ENCODE data around the gene AAMP. TPM values are rescaled to one million over a fixed set of nuclear protein-coding genes. Genes with fewer than 3 reads are reported as not detected.

Gene AAMP
- total RNA-seq, 1 experiment from 2014 or later: 98.7 TPM

DNA sequence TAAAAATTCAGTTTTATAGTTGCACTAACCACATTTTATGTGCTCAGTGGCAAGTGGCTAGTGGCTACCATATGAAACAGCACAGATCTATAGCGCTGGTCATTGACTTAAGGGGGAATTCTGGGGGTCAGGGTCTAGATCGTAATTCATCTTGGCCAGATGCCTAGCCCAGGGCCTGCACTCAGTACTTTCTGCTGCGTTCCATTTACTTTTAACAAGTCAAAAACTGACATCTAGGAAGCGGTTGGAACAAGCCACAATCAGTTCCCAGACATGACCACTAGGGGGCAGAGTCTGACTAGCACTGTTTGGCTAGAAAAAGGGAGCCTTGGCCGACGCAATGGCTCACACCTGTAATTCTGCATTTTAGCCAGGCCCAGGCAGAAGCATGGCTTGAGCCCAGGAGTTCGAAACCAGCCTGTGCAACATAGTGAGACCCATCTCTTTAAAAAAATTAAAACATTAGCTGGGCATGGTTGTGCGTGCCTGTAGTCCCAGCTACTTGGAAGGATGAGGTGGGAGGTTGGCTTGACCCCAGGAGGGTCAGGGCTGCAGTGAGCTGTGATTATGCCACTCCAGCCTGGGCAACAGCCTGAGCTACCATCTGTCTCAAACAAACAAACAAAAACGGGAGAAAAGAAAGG lies 31.4 kb upstream of the AAMP start:
- ChIA-PET POLR2A (interaction anchor here (1.2 to 2.0 kb wide), 4 partner anchors 15 to 96 kb away, joined by 3 to 7 read pairs (median 4); no protein-coding TSS in a partner anchor), CTCF (interaction anchor here (0.6 to 4.1 kb wide), 35 partner anchors 9 to 390 kb away, joined by 3 to 110 read pairs (median 4); partner anchors contain the start of genes CATIP, SLC11A1 and TMBIM1)
- Mint-ChIP-seq H3K27me3 (ENCODE audit: insufficient read depth, unreplicated experiment) (no peaks in the 10 kb centered on the region), H3K27ac (ENCODE audit: low read depth, unreplicated experiment) (no peak overlapping the region), H3K36me3 (ENCODE audit: insufficient read depth, unreplicated experiment) (no peaks in the 10 kb centered on the region), H3K4me1 (ENCODE audit: insufficient read depth, unreplicated experiment) (peaks cover 16% of the 10 kb centered on the region), H3K9me3 (ENCODE audit: unreplicated experiment) (no peaks in the 10 kb centered on the region), H3K4me3 (ENCODE audit: unreplicated experiment) (no peak overlapping the region)
- TF ChIP-seq, protein P1, sequence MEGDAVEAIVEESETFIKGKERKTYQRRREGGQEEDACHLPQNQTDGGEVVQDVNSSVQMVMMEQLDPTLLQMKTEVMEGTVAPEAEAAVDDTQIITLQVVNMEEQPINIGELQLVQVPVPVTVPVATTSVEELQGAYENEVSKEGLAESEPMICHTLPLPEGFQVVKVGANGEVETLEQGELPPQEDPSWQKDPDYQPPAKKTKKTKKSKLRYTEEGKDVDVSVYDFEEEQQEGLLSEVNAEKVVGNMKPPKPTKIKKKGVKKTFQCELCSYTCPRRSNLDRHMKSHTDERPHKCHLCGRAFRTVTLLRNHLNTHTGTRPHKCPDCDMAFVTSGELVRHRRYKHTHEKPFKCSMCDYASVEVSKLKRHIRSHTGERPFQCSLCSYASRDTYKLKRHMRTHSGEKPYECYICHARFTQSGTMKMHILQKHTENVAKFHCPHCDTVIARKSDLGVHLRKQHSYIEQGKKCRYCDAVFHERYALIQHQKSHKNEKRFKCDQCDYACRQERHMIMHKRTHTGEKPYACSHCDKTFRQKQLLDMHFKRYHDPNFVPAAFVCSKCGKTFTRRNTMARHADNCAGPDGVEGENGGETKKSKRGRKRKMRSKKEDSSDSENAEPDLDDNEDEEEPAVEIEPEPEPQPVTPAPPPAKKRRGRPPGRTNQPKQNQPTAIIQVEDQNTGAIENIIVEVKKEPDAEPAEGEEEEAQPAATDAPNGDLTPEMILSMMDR (IDR thresholded peaks at IDR 0.05; ENCODE audit: unreplicated experiment): peak; percentile 91
- DNase-seq (ENCODE audit: unreplicated experiment): peak; percentile 90
- intact Hi-C loops (cut with micrococcal nuclease): loop anchor here (1.0 to 2.0 kb wide), 4 partner anchors 29 to 166 kb away; partner anchors contain the start of gene CATIP
- no TSS peak for BruUV-seq (replicated peaks)

DNA sequence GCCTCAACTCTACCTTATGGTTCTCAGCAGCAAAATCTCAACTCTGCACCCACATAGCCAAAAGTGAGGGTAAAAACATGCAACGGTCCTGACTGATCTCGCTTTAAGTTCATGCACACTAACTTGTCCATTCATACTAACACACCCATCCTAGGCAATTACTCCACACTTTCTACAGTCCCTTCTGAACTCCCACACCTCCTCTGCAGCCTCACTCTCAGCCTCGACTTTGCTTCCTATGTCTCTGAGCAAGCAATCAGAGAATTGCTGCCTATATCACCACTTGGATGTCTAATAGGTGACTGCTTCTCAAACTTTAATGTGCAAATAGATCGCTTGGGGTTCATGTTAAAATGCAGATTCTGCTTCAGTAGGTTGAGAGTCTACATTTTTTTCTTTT lies 30.2 kb upstream of the AAMP start:
- DNase-seq (ENCODE audit: unreplicated experiment): no peak
- Mint-ChIP-seq H3K27me3 (ENCODE audit: insufficient read depth, unreplicated experiment) (no peaks in the 10 kb centered on the region), H3K4me1 (ENCODE audit: insufficient read depth, unreplicated experiment) (peaks cover 20% of the 10 kb centered on the region), H3K27ac (ENCODE audit: low read depth, unreplicated experiment) (no peak overlapping the region), H3K4me3 (ENCODE audit: unreplicated experiment) (no peak overlapping the region), H3K36me3 (ENCODE audit: insufficient read depth, unreplicated experiment) (no peaks in the 10 kb centered on the region), H3K9me3 (ENCODE audit: unreplicated experiment) (no peaks in the 10 kb centered on the region)
- intact Hi-C loops (cut with micrococcal nuclease): loop anchor here (2.0 kb wide), 1 partner anchor 167 kb away; no protein-coding TSS in a partner anchor
- TF ChIP-seq, protein P1 (IDR thresholded peaks at IDR 0.05; ENCODE audit: unreplicated experiment): no peak
- BruUV-seq (replicated peaks): no TSS peak
- POLR2A ChIA-PET: interaction anchor here (2.5 to 6.5 kb wide), 4 partner anchors 10 to 97 kb away, joined by 11 to 71 read pairs (median 25); partner anchors contain the start of genes AAMP and PNKD
- CTCF ChIA-PET: interaction anchor here (0.6 to 12.3 kb wide), 7 partner anchors 9 to 115 kb away, joined by 3 to 215 read pairs (median 9); partner anchors contain the start of genes AAMP, CATIP and PNKD

- POLR2A ChIA-PET: interaction anchor here (0.6 to 6.5 kb wide), 18 partner anchors 8 to 1046 kb away, joined by 3 to 71 read pairs (median 6); partner anchors contain the start of genes AAMP, CATIP, CTDSP1 and PNKD
- TF ChIP-seq, protein P1 (IDR thresholded peaks at IDR 0.05; ENCODE audit: unreplicated experiment): no peak
- H3K27ac Mint-ChIP-seq (ENCODE audit: low read depth, unreplicated experiment): peak overlapping the region; percentile 94
- no peaks in the 10 kb centered on the region for H3K27me3 Mint-ChIP-seq (ENCODE audit: insufficient read depth, unreplicated experiment)
- CTCF ChIA-PET: interaction anchor here (0.6 to 12.3 kb wide), 13 partner anchors 12 to 349 kb away, joined by 3 to 215 read pairs (median 5); partner anchors contain the start of genes AAMP, CATIP and PNKD
- no peaks in the 10 kb centered on the region for H3K9me3 Mint-ChIP-seq (ENCODE audit: unreplicated experiment)
- BruUV-seq (replicated peaks): no TSS peak
- H3K4me3 Mint-ChIP-seq (ENCODE audit: unreplicated experiment): peak overlapping the region; percentile 53
- peaks cover 29% of the 10 kb centered on the region for H3K4me1 Mint-ChIP-seq (ENCODE audit: insufficient read depth, unreplicated experiment)
- intact Hi-C loops (cut with micrococcal nuclease): no loop called here
- DNase-seq (ENCODE audit: unreplicated experiment): no peak
- no peaks in the 10 kb centered on the region for H3K36me3 Mint-ChIP-seq (ENCODE audit: insufficient read depth, unreplicated experiment)
Measured at GRCh38 chr2:218298314-218298875, 28.5 kb upstream of the AAMP start.

DNA sequence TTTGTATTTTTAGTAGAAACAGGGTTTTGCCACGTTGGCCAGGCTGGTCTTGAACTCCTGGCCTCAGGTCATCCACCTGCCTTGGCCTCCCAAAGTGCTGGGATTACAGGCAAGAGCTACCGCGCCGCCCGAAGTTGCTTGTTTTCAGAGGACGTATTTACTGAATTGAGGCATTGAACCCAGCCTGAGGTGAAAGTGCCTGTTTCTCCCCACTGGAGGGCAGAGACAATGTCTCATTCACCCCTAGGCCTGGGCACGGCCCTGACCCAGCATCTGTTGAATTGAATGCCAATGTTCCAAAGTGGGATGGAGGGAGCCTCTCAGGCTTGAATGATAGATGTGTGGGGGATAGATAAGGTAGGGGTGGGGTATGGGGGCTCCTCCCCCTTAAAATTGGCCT lies 26.9 kb upstream of the AAMP start:
- Mint-ChIP-seq H3K4me1 (ENCODE audit: insufficient read depth, unreplicated experiment) (peaks cover 29% of the 10 kb centered on the region), H3K4me3 (ENCODE audit: unreplicated experiment) (no peak overlapping the region), H3K9me3 (ENCODE audit: unreplicated experiment) (no peaks in the 10 kb centered on the region), H3K36me3 (ENCODE audit: insufficient read depth, unreplicated experiment) (no peaks in the 10 kb centered on the region), H3K27me3 (ENCODE audit: insufficient read depth, unreplicated experiment) (no peaks in the 10 kb centered on the region), H3K27ac (ENCODE audit: low read depth, unreplicated experiment) (peak overlapping the region; percentile 94)
- BruUV-seq (replicated peaks): no TSS peak
- CTCF ChIA-PET: interaction anchor here (0.7 to 12.3 kb wide), 6 partner anchors 11 to 580 kb away, joined by 3 to 215 read pairs (median 15); partner anchors contain the start of genes AAMP, CATIP and PNKD
- DNase-seq (ENCODE audit: unreplicated experiment): peak; percentile 33
- intact Hi-C loops (cut with micrococcal nuclease): no loop called here
- POLR2A ChIA-PET: interaction anchor here (3.0 to 6.5 kb wide), 2 partner anchors 11 to 25 kb away, joined by 19 to 71 read pairs; partner anchors contain the start of genes AAMP and PNKD
- TF ChIP-seq, protein P1 (IDR thresholded peaks at IDR 0.05; ENCODE audit: unreplicated experiment): no peak
